Measurements from ENCODE around the gene CILP. TPM values are rescaled to one million over a fixed set of nuclear protein-coding genes. Genes with fewer than 3 reads are reported as not detected.
A peak's percentile ranks its signal among the peaks of the same experiment; 100 is the strongest.
"Not testable (repeated sequence)": the region's sequence is repeated elsewhere in the genome, so short reads cannot be mapped to it uniquely, and the experiment has no call there.

The CILP gene
- total and polyA plus RNA-seq, 8 donors = 1.4 to 8.5 (median 1.6) TPM

GRCh38 chr15:65246939-65247338, 35.7 kb upstream of the CILP start:
- peaks cover 0 to 7% of the 10 kb centered on the region in 2 donors for H3K36me3 ChIP-seq
- DNase-seq = no peak
- no peaks in the 10 kb centered on the region for H3K9me3 ChIP-seq
- intact Hi-C loops (cut with DNase I) = no loop called here
- ATAC-seq = no peak
- H3K4me3 ChIP-seq = no peak overlapping the region
- no peak overlapping the region for H3K27ac ChIP-seq
- TF ChIP-seq, protein P1, sequence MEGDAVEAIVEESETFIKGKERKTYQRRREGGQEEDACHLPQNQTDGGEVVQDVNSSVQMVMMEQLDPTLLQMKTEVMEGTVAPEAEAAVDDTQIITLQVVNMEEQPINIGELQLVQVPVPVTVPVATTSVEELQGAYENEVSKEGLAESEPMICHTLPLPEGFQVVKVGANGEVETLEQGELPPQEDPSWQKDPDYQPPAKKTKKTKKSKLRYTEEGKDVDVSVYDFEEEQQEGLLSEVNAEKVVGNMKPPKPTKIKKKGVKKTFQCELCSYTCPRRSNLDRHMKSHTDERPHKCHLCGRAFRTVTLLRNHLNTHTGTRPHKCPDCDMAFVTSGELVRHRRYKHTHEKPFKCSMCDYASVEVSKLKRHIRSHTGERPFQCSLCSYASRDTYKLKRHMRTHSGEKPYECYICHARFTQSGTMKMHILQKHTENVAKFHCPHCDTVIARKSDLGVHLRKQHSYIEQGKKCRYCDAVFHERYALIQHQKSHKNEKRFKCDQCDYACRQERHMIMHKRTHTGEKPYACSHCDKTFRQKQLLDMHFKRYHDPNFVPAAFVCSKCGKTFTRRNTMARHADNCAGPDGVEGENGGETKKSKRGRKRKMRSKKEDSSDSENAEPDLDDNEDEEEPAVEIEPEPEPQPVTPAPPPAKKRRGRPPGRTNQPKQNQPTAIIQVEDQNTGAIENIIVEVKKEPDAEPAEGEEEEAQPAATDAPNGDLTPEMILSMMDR (IDR thresholded peaks at IDR 0.05) = no peak
- H3K27me3 ChIP-seq = no peaks in the 10 kb centered on the region
- no peaks in the 10 kb centered on the region for H3K4me1 ChIP-seq

- no peak for ATAC-seq
- peak overlapping the region in 1 of 2 donors; percentile 48 for H3K27ac ChIP-seq
These were observed 34.9 kb upstream of the CILP start for GRCh38 chr15:65246026-65246714.

GRCh38 chr15:65245096-65245856, 34.0 kb upstream of the CILP start:
- Histone ChIP-seq H3K9me3 (no peaks in the 10 kb centered on the region), H3K27ac (peak overlapping the region in 1 of 2 donors; percentile 48)
- peak; percentile 56 for ATAC-seq

More at GRCh38 chr15:65246026-65246714, 34.9 kb upstream of the CILP start:
- H3K4me3 ChIP-seq = no peak overlapping the region
- TF ChIP-seq, protein P1 (IDR thresholded peaks at IDR 0.05) = no peak
- intact Hi-C loops (cut with DNase I) = no loop called here
- no peaks in the 10 kb centered on the region for H3K27me3 ChIP-seq
- peaks cover 0 to 7% of the 10 kb centered on the region in 2 donors for H3K36me3 ChIP-seq
- H3K9me3 ChIP-seq = no peaks in the 10 kb centered on the region
- no peak for DNase-seq
- no peaks in the 10 kb centered on the region for H3K4me1 ChIP-seq

DNA sequence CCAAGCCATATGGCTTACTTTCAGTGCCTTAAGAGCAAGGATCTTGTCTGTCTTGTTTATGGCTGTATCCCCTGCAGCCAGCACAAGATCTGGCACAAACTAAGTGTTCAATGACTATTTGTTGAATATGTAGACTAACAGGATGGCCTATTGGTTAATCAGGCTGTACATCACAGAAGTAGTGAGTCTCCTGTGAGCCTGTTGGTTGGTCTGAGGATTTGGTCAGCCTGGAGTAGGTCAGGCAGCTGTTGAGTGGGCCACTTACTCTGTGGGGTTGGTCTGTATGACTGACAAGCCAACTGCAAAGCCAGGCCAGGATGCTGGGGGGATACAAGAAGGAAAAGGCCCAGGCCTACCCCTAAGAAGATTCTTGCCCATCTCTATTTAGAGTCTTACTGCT, 33.4 kb upstream of the CILP start:
- Histone ChIP-seq H3K36me3 (no peaks in the 10 kb centered on the region), H3K4me3 (no peak overlapping the region), H3K9me3 (no peaks in the 10 kb centered on the region), H3K27ac (no peak overlapping the region), H3K4me1 (peaks cover 0 to 4% of the 10 kb centered on the region in 2 donors), H3K27me3 (no peaks in the 10 kb centered on the region)
- no peak for ATAC-seq
- no peak for DNase-seq
- intact Hi-C loops (cut with DNase I) = no loop called here
- TF ChIP-seq, protein P1 (IDR thresholded peaks at IDR 0.05) = no peak

More at GRCh38 chr15:65245096-65245856, 34.0 kb upstream of the CILP start:
- no peak overlapping the region for H3K4me3 ChIP-seq
- H3K4me1 ChIP-seq = peaks cover 0 to 4% of the 10 kb centered on the region in 2 donors
- intact Hi-C loops (cut with DNase I) = no loop called here
- peak in 3 of 4 donors; percentile 46 to 76 (median 51) for DNase-seq
- H3K36me3 ChIP-seq = no peaks in the 10 kb centered on the region
- H3K27me3 ChIP-seq = no peaks in the 10 kb centered on the region
- TF ChIP-seq, protein P1 (IDR thresholded peaks at IDR 0.05) = no peak

DNA sequence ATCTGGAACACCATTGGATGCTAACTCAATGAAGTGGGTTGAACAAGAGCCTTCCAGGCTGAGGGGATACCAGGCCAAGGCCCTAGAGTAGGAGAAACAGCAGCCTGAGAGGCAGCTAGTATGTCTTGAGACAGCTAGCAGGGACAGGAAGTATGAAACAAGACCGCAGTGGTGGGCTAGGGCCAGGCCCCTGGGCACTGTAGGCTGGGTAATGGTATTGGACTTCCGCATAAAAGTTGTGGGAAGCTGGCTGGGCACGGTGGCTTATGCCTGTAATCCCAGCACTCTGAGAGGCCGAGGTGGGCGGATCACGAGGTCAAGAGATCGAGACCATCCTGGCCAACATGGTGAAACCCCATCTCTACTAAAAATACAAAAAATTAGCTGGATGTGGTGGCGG, 25.2 kb upstream of the CILP start:
- H3K27me3 ChIP-seq; intact Hi-C loops (cut with DNase I); ATAC-seq; H3K27ac ChIP-seq; H3K9me3 ChIP-seq; DNase-seq; H3K4me3 ChIP-seq; H3K36me3 ChIP-seq; H3K4me1 ChIP-seq: not testable (repeated sequence)

Data from left lung (tissue), 10 donors.